ENCODE results near the gene KIN. TPM values are rescaled to one million over a fixed set of nuclear protein-coding genes. Genes with fewer than 3 reads are reported as not detected.

The KIN gene
- polyA plus RNA-seq, 1 of the 3 experiments (the other 2 are of a cell fraction), result 3.2 TPM

DNA sequence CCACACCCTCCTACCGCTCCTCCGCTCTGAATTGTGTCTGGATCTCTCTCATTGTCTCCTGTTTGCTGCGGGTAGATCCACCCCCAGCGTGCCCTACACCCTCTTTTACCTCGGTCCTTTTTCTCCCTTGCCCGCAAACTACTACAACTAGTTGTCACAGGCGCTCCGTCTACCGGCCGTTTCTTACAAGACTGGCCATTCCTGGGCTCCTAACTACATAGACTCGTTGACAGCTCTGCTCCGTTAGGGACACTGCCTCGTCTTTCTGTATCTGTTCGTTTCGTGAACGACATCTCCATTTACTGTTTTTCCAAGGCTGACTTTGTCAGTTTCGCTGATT, 31.3 kb upstream of the KIN start (continued):
- TF ChIP-seq MEF2A (IDR thresholded peaks at IDR 0.05; ENCODE audit: borderline replicate concordance, low read depth), result no peak
- TF ChIP-seq TCF12 (IDR thresholded peaks at IDR 0.05), result no peak
- TF ChIP-seq RXRA (IDR thresholded peaks at IDR 0.05; ENCODE audit: borderline replicate concordance, low read depth), result no peak
- no peak for TF ChIP-seq FOXM1 (IDR thresholded peaks at IDR 0.05; ENCODE audit: low read depth)
- TF ChIP-seq FOXJ3 (CRISPR knock-in tag; IDR thresholded peaks at IDR 0.05), result no peak
- no peak for TF ChIP-seq GABPA (IDR thresholded peaks at IDR 0.05; ENCODE audit: low read depth)
- peak; percentile 19 for TF ChIP-seq RAD21 (IDR thresholded peaks at IDR 0.05; ENCODE audit: low read length)
- no peak for TF ChIP-seq YY1 (IDR thresholded peaks at IDR 0.05; ENCODE audit: low read depth)
- no peak for TF ChIP-seq RFX5 (IDR thresholded peaks at IDR 0.05; ENCODE audit: low read length)
- TF ChIP-seq, protein P1, sequence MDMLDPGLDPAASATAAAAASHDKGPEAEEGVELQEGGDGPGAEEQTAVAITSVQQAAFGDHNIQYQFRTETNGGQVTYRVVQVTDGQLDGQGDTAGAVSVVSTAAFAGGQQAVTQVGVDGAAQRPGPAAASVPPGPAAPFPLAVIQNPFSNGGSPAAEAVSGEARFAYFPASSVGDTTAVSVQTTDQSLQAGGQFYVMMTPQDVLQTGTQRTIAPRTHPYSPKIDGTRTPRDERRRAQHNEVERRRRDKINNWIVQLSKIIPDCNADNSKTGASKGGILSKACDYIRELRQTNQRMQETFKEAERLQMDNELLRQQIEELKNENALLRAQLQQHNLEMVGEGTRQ (IDR thresholded peaks at IDR 0.05; ENCODE audit: borderline replicate concordance, low read depth, low read length), result no peak

DNA sequence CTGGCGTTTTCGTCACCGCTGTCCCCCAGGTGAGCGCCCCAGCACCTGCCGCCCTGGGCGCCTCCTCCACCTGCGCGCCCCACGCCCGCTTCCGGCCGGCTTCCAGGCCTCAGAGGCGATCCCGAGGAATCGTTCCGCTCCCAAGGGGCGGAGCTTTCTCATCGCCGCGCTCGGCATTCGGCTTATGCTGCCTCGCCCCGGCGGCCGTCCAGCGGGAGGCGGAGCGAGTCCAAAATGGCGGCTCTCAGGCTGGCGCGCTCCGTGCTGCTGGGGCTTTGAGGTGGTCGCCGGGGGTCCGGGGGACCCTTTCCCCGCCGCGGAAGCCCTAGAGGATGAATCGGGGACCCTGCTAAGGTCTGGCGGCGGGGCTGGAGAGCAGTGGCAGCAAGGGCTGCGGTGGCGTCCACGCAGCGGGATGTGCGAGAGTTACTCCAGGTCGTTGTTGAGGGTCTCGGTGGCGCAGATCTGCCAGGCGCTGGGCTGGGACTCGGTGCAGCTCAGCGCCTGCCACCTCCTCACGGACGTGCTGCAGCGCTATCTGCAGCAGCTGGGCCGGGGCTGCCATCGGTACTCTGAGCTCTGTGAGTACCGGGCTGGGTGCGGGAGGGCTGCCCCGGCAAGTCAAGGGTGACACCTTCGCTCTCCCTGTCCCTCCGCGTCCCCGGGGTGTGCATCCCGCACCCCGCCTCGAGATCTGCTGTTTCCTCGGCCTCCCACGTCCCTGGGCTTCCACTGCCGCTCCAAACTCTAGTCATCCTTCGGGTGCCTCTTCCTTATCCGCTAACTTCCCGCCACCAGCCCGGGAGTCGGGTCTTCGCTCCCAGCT, 30.7 kb upstream of the KIN start, which contains the start of gene TAF3:
TAF3 (plus strand) TSS at position 211 of the 826 bp plus-strand sequence; CDS start at position 416, 205 bp downstream.
- TF ChIP-seq SMC3 (IDR thresholded peaks at IDR 0.05; ENCODE audit: low read depth, low read length) (no peak), RCOR1 (IDR thresholded peaks at IDR 0.05; ENCODE audit: low read length) (peak; percentile 41; the same call in 1 of the 2 replicates), RAD21 (IDR thresholded peaks at IDR 0.05; ENCODE audit: low read length) (no peak), NFIC (IDR thresholded peaks at IDR 0.05; ENCODE audit: borderline replicate concordance) (no peak; the same call in 1 of the 2 replicates), NRF1 (IDR thresholded peaks at IDR 0.05; ENCODE audit: low read depth, low read length) (no peak), EZH2phosphoT487 (IDR thresholded peaks at IDR 0.05; ENCODE audit: borderline replicate concordance, low read depth) (no peak), YY1 (IDR thresholded peaks at IDR 0.05; ENCODE audit: low read depth) (peak; percentile 96), MXI1 (IDR thresholded peaks at IDR 0.05; ENCODE audit: low read depth, low read length) (peak; percentile 67; the same call in 1 of the 2 replicates), POLR2AphosphoS5 (IDR thresholded peaks at IDR 0.05; ENCODE audit: low read depth, low read length) (peak; percentile 94), CHD2 (IDR thresholded peaks at IDR 0.05; ENCODE audit: low read length, partially characterized antibody) (peak; percentile 85), GABPA (IDR thresholded peaks at IDR 0.05; ENCODE audit: low read depth) (peak; percentile 74), FOXM1 (IDR thresholded peaks at IDR 0.05; ENCODE audit: low read depth) (no peak), ELF1 (IDR thresholded peaks at IDR 0.05) (peak; percentile 79), SIN3A (IDR thresholded peaks at IDR 0.05; ENCODE audit: borderline replicate concordance, low read depth, low read length) (peak; percentile 87), TAF1 (IDR thresholded peaks at IDR 0.05; ENCODE audit: borderline replicate concordance, low read depth, low read length) (peak; percentile 97), RFX5 (IDR thresholded peaks at IDR 0.05; ENCODE audit: low read length) (no peak), FOXJ3 (CRISPR knock-in tag; IDR thresholded peaks at IDR 0.05) (no peak), GATA2 (CRISPR knock-in tag; IDR thresholded peaks at IDR 0.05) (no peak), JUND (IDR thresholded peaks at IDR 0.05) (no peak), IRF3 (IDR thresholded peaks at IDR 0.05; ENCODE audit: low read depth, low read length) (no peak)
- TF ChIP-seq, protein P2, sequence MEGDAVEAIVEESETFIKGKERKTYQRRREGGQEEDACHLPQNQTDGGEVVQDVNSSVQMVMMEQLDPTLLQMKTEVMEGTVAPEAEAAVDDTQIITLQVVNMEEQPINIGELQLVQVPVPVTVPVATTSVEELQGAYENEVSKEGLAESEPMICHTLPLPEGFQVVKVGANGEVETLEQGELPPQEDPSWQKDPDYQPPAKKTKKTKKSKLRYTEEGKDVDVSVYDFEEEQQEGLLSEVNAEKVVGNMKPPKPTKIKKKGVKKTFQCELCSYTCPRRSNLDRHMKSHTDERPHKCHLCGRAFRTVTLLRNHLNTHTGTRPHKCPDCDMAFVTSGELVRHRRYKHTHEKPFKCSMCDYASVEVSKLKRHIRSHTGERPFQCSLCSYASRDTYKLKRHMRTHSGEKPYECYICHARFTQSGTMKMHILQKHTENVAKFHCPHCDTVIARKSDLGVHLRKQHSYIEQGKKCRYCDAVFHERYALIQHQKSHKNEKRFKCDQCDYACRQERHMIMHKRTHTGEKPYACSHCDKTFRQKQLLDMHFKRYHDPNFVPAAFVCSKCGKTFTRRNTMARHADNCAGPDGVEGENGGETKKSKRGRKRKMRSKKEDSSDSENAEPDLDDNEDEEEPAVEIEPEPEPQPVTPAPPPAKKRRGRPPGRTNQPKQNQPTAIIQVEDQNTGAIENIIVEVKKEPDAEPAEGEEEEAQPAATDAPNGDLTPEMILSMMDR (IDR thresholded peaks at IDR 0.05), result no peak
- TF ChIP-seq, protein P3, sequence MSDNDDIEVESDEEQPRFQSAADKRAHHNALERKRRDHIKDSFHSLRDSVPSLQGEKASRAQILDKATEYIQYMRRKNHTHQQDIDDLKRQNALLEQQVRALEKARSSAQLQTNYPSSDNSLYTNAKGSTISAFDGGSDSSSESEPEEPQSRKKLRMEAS (IDR thresholded peaks at IDR 0.05; ENCODE audit: low read depth), result peak; percentile 43; the same call in 1 of the 2 replicates
- H2AFZ ChIP-seq (ENCODE audit: low read depth), result peak within 1 kb of the TSS; percentile 94
- ChIA-PET CTCF (interaction anchor here (0.6 to 2.2 kb wide), 6 partner anchors 9 to 1391 kb away, joined by 3 to 12 read pairs (median 4); no protein-coding TSS in a partner anchor), POLR2A (interaction anchor here (1.3 to 1.7 kb wide), 2 partner anchors 9 to 31 kb away, joined by 5 to 9 read pairs; partner anchors contain the start of genes ATP5F1C and KIN)
- no peaks in the 10 kb centered on the region for H3F3A ChIP-seq (replicated peaks; ENCODE audit: insufficient read depth)
- H3K27ac ChIP-seq (ENCODE audit: low read depth in 2 of 2, low read length in 1 of 2), result peak within 1 kb of the TSS; percentile 19 to 53; a peak in 2 of 4 replicates
- no peaks in the 10 kb centered on the region for H3K9me2 ChIP-seq
- peak; percentile 95 for DNase-seq
- peak within 1 kb of the TSS; percentile 98 to 100 for H3K4me3 ChIP-seq (ENCODE audit: low read depth in 2 of 2, low read length in 1 of 2)
- H3K79me2 ChIP-seq (ENCODE audit: insufficient read depth), result peaks cover 38% of the 10 kb centered on the region
- no peaks in the 10 kb centered on the region for H3K9me3 ChIP-seq
- peaks cover 8 to 13% of the 10 kb centered on the region in 2 experiments for H3K36me3 ChIP-seq (replicated peaks in 1 of 2; ENCODE audit: control insufficient read depth in 1 of 2, insufficient read depth in 2 of 2, low read length in 1 of 2)
- H3K4me2 ChIP-seq, result peak within 1 kb of the TSS; percentile 95
- H4K20me1 ChIP-seq (ENCODE audit: insufficient read depth), result no peaks in the 10 kb centered on the region
- WGBS (ENCODE audit: low lambda C conversion rate), result under 1% methylated on average over 24 of the region's 77 CpGs
- peaks cover 0 to 13% of the 10 kb centered on the region in 2 experiments; a peak in 2 of 4 replicates for H3K4me1 ChIP-seq (ENCODE audit: control insufficient read depth in 1 of 2, insufficient read depth in 2 of 2, low read depth in 1 of 2, low read length in 1 of 2)
- H3K27me3 ChIP-seq (ENCODE audit: insufficient read depth), result no peaks in the 10 kb centered on the region
- peak within 1 kb of the TSS; percentile 72; the same call in 1 of the 2 replicates for H3K9ac ChIP-seq

Data from SK-N-SH (cell line).